A673 (cell line): Measurements from ENCODE around the gene CAV3.

Source experiments
- EZH2 ChIP-seq: fragments of 200-600 bp; sonication (generic); IDR thresholded peaks from 2 replicates; pipeline ENCODE4 v1.6.1; 2017; ENCODE audit warnings: borderline replicate concordance, low read depth, mild to moderate bottlenecking, mixed read lengths, antibody characterized with exemption, low read length; ENCODE audit not compliant: poor library complexity, severe bottlenecking
- TF ChIP-seq, protein P1 (sequence below): fragments of 300-800, 200-600 bp; sonication (generic); conservative IDR thresholded peaks from 2 replicates; pipeline ENCODE4 v1.5.1; 2017; ENCODE audit warnings: low read depth, mild to moderate bottlenecking, antibody characterized with exemption, low read length, moderate library complexity, mixed read lengths

DNA sequence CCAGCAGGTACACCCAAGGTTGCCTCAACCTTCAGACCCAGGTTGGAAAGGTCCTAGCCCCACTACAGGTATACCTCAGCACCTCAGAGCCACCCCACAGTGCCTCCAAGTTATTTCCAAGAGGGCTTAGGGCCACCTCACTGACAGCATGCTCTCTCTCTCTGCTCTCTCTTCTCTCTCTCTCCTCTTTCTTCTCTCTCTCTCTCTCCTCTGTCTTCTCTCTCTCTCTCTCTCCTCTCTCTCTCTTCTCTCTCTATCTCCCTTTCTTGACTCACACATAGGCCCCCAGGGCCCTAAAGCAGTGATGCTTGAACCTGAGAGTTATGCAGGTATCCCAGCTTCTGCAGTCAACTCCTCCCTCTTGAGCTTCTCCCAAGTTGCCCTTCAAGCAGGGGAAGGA is 4.2 kb downstream of the CAV3 start:
- TF ChIP-seq, protein P1, sequence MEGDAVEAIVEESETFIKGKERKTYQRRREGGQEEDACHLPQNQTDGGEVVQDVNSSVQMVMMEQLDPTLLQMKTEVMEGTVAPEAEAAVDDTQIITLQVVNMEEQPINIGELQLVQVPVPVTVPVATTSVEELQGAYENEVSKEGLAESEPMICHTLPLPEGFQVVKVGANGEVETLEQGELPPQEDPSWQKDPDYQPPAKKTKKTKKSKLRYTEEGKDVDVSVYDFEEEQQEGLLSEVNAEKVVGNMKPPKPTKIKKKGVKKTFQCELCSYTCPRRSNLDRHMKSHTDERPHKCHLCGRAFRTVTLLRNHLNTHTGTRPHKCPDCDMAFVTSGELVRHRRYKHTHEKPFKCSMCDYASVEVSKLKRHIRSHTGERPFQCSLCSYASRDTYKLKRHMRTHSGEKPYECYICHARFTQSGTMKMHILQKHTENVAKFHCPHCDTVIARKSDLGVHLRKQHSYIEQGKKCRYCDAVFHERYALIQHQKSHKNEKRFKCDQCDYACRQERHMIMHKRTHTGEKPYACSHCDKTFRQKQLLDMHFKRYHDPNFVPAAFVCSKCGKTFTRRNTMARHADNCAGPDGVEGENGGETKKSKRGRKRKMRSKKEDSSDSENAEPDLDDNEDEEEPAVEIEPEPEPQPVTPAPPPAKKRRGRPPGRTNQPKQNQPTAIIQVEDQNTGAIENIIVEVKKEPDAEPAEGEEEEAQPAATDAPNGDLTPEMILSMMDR: no peak
- no peak for TF ChIP-seq EZH2
